HG02852 (cell line): ENCODE data around the gene ABL2.
A peak's percentile ranks its signal among the peaks of the same experiment; 100 is the strongest.
"Not testable (repeated sequence)": the region's sequence is repeated elsewhere in the genome, so short reads cannot be mapped to it uniquely, and the experiment has no call there.

Source experiments
- ATAC-seq: cut with Tn5 transposase; IDR thresholded peaks from one replicate; pipeline ENCODE4 v1.9.1; 2021; ENCODE audit warnings: mild to moderate bottlenecking, moderate library complexity; ENCODE audit not compliant: unreplicated experiment

Gene ABL2

DNA sequence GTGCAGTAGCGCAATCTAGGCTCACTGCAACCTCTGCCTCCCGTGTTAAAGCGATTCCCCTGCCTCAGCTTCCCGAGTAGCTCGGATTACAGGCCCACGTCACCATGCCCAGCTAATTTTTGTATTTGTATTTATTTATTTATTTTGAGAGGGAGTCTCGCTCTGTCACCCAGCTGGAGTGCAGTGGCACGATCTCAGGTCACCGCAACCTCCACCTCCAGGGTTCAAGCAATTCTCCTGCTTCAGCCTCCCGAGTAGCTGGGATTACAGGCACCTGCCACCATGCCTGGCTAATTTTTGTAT lies 59.1 kb downstream of the ABL2 start:
- ATAC-seq = not testable (repeated sequence)

DNA sequence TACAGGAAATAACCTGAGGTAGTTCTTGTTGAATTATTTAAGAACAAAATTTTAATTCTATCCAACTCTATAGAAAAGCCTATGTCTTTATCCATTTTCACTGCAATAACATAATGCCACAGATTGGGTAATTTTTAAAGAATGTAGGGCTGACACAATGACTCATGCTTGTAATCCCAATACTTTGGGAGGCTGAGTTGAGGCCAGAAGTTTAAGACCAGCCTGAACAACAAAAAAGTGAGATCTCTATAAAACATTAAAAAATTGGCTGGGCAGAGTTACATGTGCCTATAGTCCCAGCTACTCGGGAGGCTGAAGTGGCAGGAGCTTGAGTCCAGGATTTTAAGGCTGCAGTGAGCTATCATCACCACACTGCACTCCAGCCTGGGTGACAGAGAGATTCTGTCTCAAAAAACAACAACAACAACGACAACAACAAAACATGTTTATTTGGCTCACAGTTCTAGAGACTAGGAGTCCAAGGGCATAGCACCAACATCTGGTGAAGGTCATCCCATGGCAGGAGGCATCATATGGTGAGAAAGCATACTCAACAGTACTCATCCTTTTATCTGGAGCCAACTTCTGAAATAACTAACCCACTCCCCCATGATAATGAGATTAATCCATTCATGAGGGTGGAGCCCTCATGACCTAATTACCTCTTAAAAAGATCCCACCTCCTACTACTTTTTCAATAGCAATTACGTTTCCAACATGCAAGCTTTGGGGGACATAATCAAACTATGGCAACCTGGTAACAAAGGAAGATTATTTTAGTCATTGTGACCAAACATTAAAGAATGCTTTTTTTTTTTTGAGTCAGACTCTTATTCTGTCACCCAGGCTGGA lies 59.6 kb downstream of the ABL2 start:
- ATAC-seq = no peak

DNA sequence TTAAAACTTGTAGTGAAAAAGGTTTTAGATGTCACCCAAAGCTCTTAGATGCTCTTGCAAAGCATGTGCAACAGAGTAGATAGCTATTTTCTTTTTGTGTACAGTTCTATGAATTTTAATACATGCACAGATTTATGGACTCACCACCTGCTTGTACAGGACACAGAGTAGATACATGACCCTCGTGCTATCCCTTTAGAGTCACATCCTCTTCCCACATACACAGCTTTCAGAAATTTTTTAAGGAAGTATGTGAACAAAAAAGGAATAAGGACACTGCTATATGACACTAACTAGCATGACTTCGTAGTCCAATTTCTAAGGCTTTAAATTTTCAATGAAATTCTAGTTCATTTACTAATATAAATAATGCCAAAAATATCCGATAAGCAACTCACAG lies 60.9 kb downstream of the ABL2 start:
- no peak for ATAC-seq

DNA sequence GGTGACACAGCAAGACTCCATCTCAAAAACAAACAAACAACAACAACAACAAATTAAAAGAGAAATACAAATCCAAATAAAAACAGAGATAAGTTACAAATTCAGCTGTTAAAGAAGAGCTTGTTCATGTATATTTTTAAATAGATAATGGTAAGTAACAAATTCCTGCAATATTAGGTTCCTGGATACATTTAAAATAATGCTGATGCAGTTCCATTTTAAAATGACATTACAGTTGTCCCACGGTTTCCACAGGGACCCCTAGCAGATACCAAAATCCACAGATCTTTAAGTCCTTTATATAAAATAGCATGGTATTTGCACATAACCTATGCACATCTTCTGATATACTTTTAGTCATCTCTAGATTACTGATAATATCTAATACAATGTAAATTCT lies 61.5 kb downstream of the ABL2 start:
- no peak for ATAC-seq

DNA sequence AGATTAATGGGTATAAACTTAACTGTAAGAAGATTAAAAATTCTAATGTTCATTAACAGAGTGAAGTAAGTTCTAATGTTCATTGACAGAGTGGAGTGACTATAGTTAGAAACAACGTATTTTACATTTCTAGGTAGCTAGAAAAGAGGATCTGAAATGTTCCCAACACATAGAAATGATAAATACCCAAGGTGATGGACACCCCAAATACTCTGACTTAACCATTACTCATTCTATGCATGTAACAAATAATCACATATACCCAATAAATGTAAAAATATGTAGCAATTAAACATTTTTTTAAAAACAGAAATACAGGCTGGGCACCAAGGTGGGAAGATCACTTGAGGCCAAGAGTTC lies 62.1 kb downstream of the ABL2 start:
- ATAC-seq = no peak

DNA sequence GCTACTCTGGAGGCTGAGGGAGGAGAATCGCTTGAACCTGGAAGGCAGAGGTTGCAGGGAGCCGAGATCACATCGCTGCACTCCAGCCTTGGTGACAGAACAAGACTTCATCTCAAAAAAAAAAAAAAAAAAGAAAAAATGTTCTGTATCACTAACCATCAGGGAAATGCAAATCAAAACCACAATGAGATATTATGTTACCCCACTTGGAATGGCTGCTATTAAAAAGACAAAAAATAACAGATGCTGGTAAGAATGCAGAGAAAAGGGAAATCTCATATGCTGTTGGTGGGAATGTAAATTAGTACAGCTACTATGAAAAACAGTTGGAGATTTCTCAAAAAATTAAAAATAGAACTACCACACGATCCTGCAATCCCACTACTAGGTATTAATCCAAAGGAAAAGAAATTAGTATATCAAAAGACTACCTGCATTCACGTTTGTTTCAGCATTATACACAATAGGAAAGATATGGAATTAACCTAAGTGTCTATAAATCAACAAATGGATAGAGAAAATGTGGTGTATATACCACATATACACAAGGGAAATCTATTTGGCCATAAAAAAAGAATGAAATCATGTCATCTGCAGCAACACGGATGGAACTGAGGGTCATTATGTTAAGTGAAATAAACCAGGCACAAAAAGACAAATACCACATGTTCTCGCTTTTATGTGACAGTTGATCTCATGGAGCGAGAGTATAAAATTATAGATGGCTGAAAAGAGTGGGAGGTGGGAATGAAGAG lies 62.6 kb downstream of the ABL2 start:
- ATAC-seq = no peak

DNA sequence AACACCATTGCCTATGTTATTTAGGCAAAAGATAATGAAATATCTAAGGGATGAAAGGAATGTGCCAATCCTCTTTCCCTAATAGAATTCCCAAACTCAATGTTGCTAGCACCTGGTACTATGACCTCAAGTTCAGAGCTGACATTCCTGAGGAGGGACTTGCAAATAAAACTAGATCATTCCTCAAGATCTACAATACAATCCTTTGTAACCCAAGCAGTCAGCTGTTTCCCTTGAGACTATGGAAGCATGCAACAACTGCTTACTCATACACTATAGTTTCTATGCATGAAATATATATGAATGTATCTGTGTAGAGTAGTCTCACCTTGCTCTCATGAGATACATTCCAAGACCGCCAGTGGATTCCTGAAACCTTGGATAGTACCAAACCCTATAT lies 65.0 kb downstream of the ABL2 start:
- no peak for ATAC-seq

DNA sequence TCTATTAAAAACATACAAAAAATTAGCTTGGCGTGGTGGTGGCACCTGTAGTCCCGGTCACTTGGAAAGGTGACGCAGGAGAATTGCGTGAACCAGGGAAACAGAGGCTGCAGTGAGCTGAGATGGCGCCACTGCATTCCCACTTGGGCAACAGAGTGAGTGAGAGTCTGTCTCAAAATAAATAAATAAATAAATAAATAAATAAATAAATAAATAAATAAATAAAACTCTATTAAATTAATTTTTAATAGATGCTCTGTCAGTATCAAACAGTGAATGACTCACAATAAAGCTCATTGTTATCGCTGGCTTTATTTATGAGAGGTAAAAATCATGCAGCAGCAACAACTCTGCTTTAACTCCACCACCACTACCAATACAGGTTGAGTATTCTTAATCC lies 72.8 kb downstream of the ABL2 start:
- ATAC-seq = no peak

DNA sequence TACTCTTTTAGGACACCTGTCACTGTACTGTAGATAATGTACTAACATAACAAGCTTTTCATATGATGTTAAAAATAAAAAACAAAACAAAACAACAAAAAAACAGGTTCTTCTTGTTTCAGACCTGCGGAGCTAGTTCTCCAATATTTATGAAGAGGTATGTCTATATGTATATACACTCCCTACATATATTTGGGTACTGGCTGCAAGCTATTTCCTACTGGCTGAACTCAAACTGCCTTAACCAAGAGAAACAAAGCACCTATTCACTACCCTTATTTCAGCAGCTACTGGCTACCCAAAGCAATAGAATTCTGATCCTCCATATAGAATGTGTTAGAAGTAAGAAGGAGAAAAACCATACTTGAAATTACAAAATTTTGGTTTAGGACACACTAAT lies 73.5 kb downstream of the ABL2 start:
- ATAC-seq = no peak

DNA sequence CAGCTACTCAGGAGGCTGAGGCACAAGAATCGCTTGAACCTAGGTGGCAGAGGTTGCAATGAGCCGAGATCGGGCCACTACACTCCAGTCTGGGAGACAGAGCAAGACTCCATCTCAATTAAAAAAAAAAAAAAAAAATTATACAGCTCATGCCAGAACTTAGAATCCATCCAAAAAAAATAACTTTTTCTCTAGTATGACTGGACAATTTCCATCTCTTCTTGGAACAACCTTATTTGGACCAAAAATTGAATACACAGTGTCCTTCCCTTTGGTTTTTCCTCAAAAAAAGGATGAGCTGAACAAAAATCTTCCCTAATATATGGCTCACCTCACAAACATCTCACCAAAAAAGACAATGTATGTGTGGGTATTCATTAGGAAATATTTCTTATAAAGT lies 73.9 kb downstream of the ABL2 start:
- ATAC-seq = no peak

DNA sequence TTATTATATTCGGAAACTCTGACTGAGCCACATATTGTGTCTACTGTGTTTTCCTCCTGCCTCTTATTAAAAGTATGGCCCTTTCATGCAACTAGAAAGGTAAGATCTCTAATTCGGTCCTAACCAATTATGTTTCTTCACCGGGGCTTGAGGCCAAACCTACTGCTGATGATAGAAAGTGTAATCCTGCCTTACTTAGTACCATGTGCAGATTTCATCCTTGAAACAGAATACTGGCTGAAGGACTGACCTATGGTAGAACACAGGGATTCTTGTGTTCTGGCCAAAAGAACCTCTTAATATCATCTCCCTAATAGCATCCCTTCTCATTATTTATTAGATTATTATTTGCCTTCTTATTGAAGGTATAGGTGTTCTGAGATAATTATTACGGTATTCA lies 75.0 kb downstream of the ABL2 start:
- ATAC-seq = no peak

DNA sequence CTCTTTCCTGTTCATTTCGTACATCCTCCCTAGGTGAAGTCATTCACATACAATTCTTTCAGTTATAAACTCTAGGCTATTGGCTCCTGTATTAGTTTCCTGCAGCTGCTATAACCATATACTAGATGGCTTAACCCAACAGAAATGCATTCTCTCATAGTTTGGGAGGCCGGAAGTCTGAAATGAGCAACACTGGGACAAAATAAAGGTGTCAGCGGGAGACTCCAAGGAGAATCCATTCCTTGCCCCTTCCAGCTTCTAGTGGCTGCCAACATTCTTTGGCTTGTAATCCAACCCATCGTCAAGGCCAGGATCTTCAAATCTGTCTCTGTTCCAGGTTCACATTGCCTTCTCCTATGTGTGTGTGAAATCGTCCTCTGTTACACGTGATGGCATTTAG lies 76.3 kb downstream of the ABL2 start:
- ATAC-seq = no peak

DNA sequence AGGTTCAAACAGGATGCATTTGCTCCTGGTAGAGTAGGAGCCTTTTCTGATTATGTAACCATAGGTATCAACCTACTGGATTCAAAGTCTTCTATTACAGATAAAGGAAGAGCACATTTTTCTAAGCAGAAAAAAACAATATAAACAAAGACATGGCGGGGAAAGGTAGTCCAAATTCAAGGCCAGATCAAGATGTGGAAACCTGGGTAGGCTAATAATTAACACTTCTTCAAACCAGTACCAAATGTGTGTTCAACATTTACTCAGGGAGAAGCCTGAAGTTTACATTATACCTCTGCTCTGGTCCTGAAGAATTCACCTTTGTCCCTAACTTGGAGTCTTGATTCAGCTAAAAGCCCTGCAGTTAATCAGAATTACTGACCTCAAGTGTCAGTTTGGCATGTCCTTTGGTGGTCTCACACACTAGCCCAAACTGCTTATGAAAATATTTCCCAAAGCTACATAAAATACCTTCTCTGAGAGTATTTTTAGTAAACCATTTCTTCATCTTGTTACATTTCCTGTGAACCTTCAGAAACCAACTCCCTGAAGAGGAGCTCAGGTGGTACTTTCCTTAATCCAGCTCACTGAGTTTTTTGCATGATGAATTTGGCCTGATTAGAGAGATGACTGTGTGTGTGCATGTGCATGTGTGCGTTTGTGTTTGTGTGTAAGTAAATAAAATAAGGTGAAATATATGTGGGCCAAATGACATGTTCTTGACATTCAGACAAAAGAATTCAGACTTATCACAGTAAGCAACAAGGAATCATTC lies 77.4 kb downstream of the ABL2 start:
- ATAC-seq = peak; percentile 48

DNA sequence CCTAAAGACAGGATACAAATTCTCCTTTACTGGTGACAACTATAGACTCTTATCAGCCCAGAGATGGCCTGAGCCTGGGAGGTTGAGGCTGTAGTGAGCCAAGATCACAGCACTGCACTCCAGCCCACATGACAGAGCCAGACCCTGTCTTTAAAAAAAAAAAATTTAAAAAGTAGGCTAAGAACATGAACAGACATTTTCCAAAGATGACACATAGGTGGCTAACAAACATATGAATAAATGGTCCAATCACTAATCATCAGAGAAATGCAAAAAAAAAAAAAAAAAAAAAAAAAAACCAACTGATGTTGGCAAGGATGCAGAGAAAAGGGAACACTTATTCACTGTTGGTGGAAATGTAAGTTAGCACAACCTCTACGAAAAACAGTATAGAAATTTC lies 82.6 kb downstream of the ABL2 start:
- no peak for ATAC-seq

DNA sequence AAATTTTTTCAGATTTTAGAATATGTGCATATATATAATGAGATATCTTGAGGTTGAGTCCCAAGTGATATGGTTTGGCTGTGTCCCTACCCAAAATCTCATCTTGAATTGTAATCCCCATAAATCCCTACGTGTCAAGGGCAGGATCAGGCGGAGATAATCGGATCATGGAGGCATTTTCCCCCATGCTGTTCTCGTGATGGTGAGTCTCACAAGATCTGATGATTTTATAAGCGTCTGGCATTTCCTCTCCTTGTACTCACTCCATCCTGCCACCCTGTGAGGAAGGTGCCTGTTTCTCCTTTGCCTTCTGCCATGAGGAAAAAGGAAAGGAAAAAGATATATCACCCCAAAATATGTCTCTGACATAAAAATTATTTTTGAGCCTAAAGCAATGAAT lies 83.0 kb downstream of the ABL2 start:
- no peak for ATAC-seq

DNA sequence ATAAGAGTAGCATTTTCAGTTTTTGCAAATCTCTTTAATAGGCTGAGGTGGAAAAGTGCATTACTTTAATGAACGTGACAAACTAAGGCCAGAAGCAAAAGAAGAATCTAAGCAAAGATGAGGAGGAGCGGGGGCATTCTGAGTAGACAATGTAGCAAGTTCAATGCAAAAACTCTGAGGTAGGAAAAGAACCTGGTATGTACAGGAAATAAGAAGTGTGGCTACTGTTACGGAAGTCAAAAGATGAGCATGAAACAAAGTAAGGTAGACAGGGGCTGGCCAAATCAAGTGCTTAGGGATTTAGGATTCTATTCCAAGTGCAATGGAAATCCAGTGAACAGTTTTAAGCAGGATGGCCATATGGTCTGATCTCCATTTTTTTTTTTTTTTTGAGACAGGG lies 84.0 kb downstream of the ABL2 start:
- no peak for ATAC-seq

DNA sequence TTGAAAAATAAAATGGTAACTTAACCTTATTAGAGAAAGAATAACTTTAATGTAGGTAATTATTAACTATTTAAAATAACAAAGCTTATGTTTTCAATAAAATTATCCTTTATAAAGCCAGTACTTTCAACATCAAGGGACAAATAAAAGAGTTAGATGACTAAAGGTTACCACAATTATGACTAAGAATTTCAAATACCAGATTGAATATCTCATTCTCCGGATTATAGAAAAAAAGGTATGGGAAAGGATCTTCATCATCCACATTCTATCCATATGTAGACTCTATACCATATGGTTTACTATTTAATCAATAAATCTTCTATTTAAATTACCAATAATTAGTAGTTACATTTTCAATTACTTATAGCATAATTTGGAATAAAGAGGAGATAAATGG lies 84.9 kb downstream of the ABL2 start:
- no peak for ATAC-seq

DNA sequence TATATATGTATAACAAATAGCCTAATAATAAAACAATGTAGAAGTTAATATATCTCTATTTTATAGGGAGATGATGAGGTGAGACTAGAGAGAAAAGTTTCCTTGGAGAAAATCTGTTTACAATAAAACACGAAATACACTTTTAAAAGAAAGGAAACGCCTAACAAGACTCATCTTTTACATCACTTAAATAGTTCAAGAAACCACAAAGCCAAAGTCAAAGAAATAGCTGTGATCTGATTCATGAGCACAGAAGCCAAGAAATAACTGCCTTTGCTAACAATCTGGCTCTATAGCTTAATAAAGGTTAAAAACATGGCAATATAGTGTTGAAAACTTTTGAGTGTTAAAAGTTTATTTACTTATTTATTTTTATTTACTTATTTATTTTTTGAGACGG lies 86.2 kb downstream of the ABL2 start:
- no peak for ATAC-seq

DNA sequence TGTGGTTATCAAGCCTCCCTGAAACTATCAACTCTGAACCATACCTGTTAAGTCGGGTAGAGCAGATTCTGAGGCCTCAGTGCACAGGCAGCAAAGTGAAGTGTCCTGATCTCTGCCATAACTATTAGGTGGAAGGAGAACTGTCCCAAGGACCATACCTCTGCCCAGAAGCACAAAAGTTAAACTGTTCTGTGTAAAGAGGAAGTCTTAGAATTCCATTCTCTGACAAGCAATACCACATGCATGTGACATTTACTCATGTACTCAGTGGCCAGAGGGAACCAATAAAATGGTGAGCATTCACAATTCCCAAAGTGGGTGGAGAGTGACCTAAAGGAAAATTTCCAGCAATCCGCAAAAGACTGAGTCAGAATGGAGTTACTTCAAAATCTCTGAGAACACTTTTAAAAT lies 86.6 kb downstream of the ABL2 start:
- ATAC-seq = no peak

DNA sequence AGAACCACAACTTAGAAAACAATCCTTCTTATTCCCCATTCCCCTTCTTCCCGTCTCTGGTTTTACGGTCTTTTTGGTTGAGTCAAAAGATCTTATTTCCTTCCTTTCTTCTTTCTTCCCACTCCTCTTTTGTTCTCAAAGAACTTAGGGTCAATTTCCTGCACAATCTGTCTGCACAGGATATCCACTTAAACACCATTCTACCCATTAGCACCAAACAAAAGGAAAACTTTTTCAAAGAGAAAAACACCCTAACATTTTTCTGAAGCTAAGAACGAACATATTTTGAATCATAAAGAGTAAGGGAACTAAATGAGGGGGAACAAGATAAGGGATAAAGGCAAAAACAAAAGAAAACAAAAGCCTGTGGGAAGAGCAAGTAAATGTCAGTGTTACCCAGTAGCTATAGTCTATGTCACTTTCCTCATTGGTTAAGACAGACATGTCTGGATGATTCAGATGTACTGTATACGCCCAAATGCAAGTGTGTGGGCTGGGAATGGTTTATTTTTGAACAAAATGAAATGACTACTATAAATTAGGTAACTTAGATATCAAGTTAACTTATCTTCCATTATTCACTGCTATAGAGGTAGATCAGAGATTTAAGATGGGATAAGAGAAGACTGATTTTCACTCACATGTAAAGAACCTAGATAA lies 87.8 kb downstream of the ABL2 start:
- ATAC-seq = no peak

DNA sequence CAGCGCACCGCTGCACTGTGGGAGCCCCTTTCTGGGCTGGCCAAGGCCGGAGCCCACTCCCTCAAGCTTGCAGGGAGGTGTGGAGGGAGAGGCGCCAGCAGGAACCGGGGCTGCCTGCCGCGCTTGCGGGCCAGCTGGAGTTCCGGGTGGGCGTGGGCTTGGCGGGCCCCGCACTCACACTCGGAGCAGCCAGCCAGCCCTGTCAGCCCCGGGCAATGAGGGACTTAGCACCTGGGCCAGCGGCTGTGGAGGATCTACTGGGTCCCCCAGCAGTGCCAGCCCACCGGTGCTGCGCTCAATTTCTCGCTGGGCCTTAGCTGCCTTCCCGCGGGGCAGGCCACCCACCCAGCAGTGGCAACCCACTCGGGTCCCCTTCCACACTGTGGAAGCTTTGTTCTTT lies 90.7 kb downstream of the ABL2 start:
- not testable (repeated sequence) for ATAC-seq
